Heart right ventricle (tissue), 16 donors: ENCODE data around the gene GRK1. TPM values are rescaled to one million over a fixed set of nuclear protein-coding genes. Genes with fewer than 3 reads are reported as not detected.

Source experiments
- ATAC-seq, 8 donors: fragments of 200-7000 bp; cut with Tn5 transposase; one replicate each; pipeline ENCODE4 v1.9.1; 2020; ENCODE audit warnings: mild to moderate bottlenecking in 8 of 8, moderate library complexity in 8 of 8, moderate number of reproducible peaks in 1 of 8
- DNase-seq, 2 donors: peaks; one replicate each; pipeline ENCODE4 v3.0.0-alpha.2; 2020
- H3K27ac ChIP-seq, 10 donors: fragments of 200-600 bp; sonication (generic) in 2 of 10; one replicate each; pipeline versions ENCODE4 v1.5.0 to v1.8.0; 2020 to 2022; ENCODE audit warnings: mild to moderate bottlenecking in 3 of 10
- H3K27me3 ChIP-seq, 7 donors: fragments of 200-600 bp; one replicate each; pipeline ENCODE4 v1.8.0; 2021 to 2022; ENCODE audit warnings: mild to moderate bottlenecking in 2 of 7
- H3K36me3 ChIP-seq, 9 donors: fragments of 200-600 bp; sonication (generic) in 1 of 9; one replicate each; pipeline versions ENCODE4 v1.5.0 to v1.8.0; 2020 to 2022; ENCODE audit warnings: mild to moderate bottlenecking in 2 of 9
- H3K4me1 ChIP-seq, 9 donors: fragments of 200-600 bp; sonication (generic) in 1 of 9; one replicate each; pipeline versions ENCODE4 v1.5.0 to v1.8.0; 2020 to 2022; ENCODE audit warnings: mild to moderate bottlenecking in 4 of 9
- H3K4me3 ChIP-seq, 10 donors: fragments of 200-600 bp; sonication (generic) in 2 of 10; one replicate each; pipeline versions ENCODE4 v1.5.0 to v1.8.0; 2020 to 2022; ENCODE audit warnings: mild to moderate bottlenecking in 7 of 10, moderate library complexity in 2 of 10
- H3K9me3 ChIP-seq, 11 donors: fragments of 200-600 bp in 10 of 11; sonication (generic) in 2 of 11; one replicate each; pipeline versions ENCODE4 v1.5.0 to v1.8.0; 2013 to 2022; ENCODE audit warnings: mild to moderate bottlenecking in 2 of 11, control low read depth in 1 of 11, moderate library complexity in 1 of 11
- CTCF ChIP-seq, 9 donors: fragments of 200-600 bp; sonication (generic) in 2 of 9; IDR thresholded peaks; one replicate each; pipeline versions ENCODE4 v1.5.0 to v1.8.0; 2021 to 2022; ENCODE audit warnings: antibody characterized with exemption in 9 of 9, mild to moderate bottlenecking in 5 of 9, moderate library complexity in 1 of 9
- WGBS, 2 donors: extraction: QIAGEN DNeasy Blood & Tissue Kit; methylation state at CpG; one replicate each; pipeline ENCODE4 v1.1.7; 2013; ENCODE audit warnings: inconsistent platforms in 1 of 2; 5-methylcytosine and 5-hydroxymethylcytosine counted together
- intact Hi-C, 10 donors: fragments of 100-400 bp; cut with DNase I; formaldehyde crosslinking; loops; one replicate each; pipeline versions ENCODE4 v1.11.1 to v1.14.2; 2022
- polyA plus RNA-seq, 2 donors: library from polyadenylated mRNA; stranded (reverse); fragments of 200-250 nt; gene quantifications; one replicate each; pipeline ENCODE4 v1.2.3, GENCODE V29; 2013
- total RNA-seq, 10 donors: library from RNA; stranded (reverse); fragmentation: NEBNext Ultra II Directional in 3 of 10; extraction: Animal tissue kit (Norgen Biotek cat#: 25700) in 3 of 10; gene quantifications; one replicate each; pipeline versions ENCODE4 v1.2.1 to v1.2.4, GENCODE V29; 2021 to 2023
- donor health status: Arrhythmogenic right ventricular cardiomyopathy.
- donor health status: ischemic (EF 13 %, LVEDD 7.1; RV severe dilation, severe dysfunction).
- donor health status: healthy with polysubstance abuse.
- donor health status: DM: no; HTN: yes; CAD: no.
- donor health status: DM: no; HTN: no; CAD: no.
- donor health status: ischemic (EF 25% LVEDD 6.9; RV normal size, moderate dysfunction).
- donor health status: ischemic (EF 25% LVEDD 5.7; RV mildly dilated, moderate dysfunction).
- donor health status: healthy.
- donor health status: DM: yes; HTN: yes; CAD: no.
- donor health status: Ischemic cardiomyopathy.
- donor health status: ischemic (EF 35%, LVEDD 5.7; RV mildly dilated, moderate dysfunction).
- donor health status: nonischemic (EF 11% LVEDD 7.7; RV severe dilation, severe dysfunction).
- donor health status: DM: yes; HTN: yes; CAD: no.
- donor health status: PGD.
- donor health status: ischemic (EF 29% LVEDD 5.4; RV normal size, mild dysfunction).
- donor health status: nonischemic (EF 23%, LVEDD 6.1; RV moderate dilation, normal function).

Gene GRK1
- total and polyA plus RNA-seq, 12 donors = 0.01 to 0.79 (median 0.18) TPM; not detected in 4

DNA sequence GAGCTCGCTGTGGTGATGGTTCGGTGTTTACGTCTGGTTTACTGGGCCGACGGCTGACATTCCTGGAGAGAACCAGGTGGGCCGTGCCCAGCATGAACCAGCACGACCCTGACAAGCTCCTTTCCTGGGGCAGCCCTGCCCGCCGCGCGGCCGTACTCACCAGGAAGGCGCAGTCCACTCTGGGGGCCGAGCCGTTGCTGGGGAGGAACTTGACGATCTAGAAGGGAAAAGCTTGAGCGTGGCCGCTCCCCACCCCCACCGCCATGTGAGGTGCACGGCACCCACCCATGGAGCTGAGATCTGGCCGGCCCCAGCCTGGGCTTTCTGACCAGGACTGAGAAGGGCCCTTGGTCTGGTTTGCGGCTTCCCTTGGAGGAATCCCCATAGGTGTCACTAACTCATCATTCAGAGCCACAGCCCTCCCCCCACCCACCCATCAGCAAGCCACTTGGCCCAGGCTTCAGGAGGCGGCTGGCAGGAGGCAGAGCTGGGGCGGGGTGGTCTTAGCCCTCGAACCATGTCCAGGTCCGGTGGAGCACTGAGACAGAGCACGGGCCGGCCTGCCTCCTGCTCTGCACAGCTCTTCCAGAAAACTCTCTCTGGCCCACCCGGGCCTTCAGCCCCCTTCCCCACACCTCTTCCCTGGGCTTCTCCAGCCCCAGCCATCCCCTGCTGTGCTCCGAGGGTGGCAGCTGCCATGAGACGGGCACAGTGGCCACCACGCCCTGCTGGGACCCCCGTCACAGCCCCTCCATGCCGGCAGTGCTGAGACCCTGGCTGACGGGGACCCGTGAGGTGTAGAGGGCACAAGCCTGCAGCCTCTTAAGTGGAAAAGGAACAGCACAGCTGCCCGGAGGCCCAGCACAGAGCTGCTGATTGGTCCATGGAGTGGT, 15.3 kb upstream of the GRK1 start:
- ATAC-seq (no peak), DNase-seq (no peak)
- Histone ChIP-seq H3K9me3 (no peaks in the 10 kb centered on the region), H3K4me3 (no peak overlapping the region), H3K27ac (no peak overlapping the region), H3K36me3 (no peaks in the 10 kb centered on the region), H3K4me1 (peaks cover 0 to 18% (median 13%) of the 10 kb centered on the region in 9 donors), H3K27me3 (peaks cover 0 to 4% (median 0%) of the 10 kb centered on the region in 7 donors)
- intact Hi-C loops = no loop called here
- 94 to 96% methylated on average over 35 to 37 of the region's 37 CpGs for whole genome bisulfite sequencing, 2 donors
- no peak for TF ChIP-seq CTCF (IDR thresholded peaks at IDR 0.05)

- DNase-seq (no peak), ATAC-seq (no peak)
- Histone ChIP-seq H3K36me3 (no peaks in the 10 kb centered on the region), H3K4me3 (no peak overlapping the region), H3K9me3 (no peaks in the 10 kb centered on the region), H3K4me1 (peaks cover 0 to 9% (median 4%) of the 10 kb centered on the region in 9 donors), H3K27ac (no peak overlapping the region), H3K27me3 (peaks cover 0 to 4% (median 0%) of the 10 kb centered on the region in 7 donors)
- intact Hi-C loops = no loop called here
- WGBS, 2 donors = 87 to 92% methylated on average over 24 of the region's 24 CpGs
- no peak for TF ChIP-seq CTCF (IDR thresholded peaks at IDR 0.05)
These were observed 14.4 kb upstream of the GRK1 start for GRCh38 chr13:113652404-113653263.

- Histone ChIP-seq H3K36me3 (no peaks in the 10 kb centered on the region), H3K27ac (no peak overlapping the region), H3K27me3 (peaks cover 0 to 4% (median 0%) of the 10 kb centered on the region in 7 donors), H3K4me3 (no peak overlapping the region), H3K4me1 (peaks cover 0 to 5% (median 0%) of the 10 kb centered on the region in 9 donors), H3K9me3 (no peaks in the 10 kb centered on the region)
- no peak for ATAC-seq
- intact Hi-C loops = no loop called here
- no peak for DNase-seq
- no peak for TF ChIP-seq CTCF (IDR thresholded peaks at IDR 0.05)
- 51 to 65% methylated on average over 24 of the region's 24 CpGs for WGBS, 2 donors
These were observed 13.5 kb upstream of the GRK1 start for GRCh38 chr13:113653264-113654174.
